HG02870 (cell line): ENCODE results near the gene FBN2.

Experiments used
- ATAC-seq: cut with Tn5 transposase; IDR thresholded peaks from one replicate; pipeline ENCODE4 v1.9.1; 2021; ENCODE audit warnings: mild to moderate bottlenecking, moderate library complexity; ENCODE audit not compliant: unreplicated experiment

Gene FBN2

DNA sequence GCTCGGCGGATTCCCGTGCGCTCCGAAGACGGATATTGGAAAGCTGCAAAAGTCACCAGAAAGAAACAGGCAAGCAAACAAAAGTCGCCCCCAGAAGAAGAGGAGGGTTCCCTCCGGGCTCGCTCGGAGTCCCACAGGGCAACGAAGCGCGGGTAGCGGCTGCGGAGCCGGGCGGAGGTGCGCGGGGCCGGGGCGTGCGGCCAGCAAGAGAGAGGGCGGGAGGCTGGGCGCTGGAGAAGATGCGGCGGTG, at the start of gene FBN2:
TSS of gene FBN2 (minus strand) at position 246 of the 250 bp plus-strand sequence. CDS start 642 bp downstream, outside the sequence.
- no peak for ATAC-seq

DNA sequence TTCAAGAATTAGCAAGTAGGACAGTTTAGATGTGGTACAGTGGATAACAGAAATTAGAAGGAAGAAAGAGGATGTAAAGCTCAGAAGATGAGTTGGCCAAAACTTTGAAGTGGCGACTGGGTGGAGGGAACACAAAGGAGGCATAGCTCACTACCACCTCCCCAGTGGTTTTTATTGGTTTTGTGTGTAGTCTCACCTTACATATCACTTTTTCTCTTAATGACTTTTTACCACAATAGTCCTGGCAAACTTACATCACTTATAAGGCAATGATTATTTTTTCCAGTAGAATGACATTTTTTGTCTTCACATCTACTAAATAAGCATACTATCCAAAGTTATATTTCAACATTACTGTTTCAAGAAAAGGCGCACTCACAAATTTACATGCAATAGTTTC, 49.2 kb upstream of the FBN2 start:
- no peak for ATAC-seq

DNA sequence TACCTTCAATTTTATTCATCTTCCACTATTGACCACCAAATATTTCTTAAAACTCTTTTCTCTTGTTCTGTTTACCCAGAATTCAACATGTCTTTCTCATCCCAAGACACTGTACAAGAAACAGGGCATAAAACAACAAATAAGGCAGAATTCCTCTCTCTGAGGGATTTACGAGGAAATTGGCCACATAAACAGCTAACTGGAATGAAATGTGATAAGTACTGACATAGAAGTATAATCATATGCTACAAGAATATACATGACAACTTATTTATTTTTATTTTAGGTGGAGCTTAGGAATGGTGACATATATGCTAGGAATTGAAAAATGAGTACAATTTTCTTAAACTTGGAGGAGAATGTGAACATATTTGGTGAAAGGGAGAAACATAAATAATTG, 48.8 kb upstream of the FBN2 start:
- no peak for ATAC-seq

DNA sequence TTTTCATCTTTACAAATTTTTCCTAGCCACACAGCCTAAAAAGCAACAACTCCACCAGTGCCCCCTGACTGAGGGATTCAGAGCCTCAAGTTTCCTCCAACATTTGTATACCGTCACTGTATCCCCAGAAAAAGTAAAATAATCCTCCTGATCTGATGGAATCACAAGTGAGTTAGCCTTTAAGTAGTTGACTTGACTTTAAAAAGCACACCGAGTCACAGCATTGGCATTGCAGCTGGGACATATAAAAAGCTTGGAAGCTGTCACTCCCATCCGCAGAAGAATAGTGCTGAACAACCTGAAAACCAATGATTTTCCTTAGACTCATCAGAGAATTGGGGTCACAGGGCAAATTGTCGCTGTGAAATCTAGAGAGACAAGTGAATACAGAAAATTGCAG, 41.6 kb upstream of the FBN2 start:
- no peak for ATAC-seq

DNA sequence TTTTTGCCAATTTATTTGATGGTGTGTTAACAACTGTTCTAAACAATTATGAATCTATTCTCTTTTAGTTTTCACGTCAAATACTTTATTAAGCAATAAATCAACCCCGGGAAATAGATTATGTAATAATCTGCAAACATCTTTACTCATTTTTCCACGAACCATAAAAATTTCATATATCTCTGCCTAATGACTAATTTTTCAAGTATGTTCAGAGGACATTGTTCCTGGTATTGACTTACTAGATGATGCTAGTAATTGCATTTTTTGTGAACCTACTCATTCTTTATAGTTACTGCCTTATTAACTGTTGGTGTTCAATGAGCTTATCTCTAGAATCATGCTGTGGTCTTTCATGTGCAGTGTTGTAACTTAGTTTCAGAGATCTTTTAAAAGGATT, 41.0 kb upstream of the FBN2 start:
- ATAC-seq: no peak

DNA sequence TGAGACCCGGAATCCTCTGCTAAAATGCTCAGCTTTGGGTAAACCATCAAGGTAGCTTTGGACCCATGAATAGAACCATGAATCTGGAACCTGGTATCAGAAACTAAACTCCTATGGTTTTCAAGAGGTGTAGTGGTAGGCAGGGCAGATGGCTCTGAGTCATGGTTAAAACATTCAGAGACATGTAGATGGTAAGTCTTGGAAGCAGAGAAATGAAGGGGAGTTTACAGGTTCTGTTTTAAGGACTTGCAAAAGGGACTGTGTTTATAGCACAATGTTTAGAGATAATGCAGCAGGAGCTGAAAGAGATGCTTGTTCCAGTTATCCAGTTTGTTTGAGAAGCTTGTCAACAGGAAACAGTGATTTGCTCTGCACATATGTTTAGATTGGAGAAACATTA, 36.0 kb upstream of the FBN2 start:
- ATAC-seq: no peak

DNA sequence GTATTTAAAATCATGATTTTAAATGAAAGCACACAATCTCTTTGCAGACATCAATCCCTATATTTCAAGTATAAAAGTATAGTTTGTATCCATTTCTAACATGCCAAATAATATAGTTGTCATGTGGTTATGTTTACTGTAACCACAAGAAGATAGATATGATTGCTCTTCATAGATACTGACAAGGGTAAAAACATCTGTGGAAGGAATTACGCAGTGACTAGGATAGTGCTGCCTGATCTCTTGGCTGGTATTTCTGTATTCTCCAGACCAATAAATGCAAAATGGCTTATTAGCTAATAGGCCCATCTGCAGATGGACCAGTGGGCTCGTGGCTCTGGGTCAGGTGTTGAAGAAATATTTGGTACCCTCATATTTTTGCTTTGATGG, 34.9 kb upstream of the FBN2 start:
- ATAC-seq: no peak

DNA sequence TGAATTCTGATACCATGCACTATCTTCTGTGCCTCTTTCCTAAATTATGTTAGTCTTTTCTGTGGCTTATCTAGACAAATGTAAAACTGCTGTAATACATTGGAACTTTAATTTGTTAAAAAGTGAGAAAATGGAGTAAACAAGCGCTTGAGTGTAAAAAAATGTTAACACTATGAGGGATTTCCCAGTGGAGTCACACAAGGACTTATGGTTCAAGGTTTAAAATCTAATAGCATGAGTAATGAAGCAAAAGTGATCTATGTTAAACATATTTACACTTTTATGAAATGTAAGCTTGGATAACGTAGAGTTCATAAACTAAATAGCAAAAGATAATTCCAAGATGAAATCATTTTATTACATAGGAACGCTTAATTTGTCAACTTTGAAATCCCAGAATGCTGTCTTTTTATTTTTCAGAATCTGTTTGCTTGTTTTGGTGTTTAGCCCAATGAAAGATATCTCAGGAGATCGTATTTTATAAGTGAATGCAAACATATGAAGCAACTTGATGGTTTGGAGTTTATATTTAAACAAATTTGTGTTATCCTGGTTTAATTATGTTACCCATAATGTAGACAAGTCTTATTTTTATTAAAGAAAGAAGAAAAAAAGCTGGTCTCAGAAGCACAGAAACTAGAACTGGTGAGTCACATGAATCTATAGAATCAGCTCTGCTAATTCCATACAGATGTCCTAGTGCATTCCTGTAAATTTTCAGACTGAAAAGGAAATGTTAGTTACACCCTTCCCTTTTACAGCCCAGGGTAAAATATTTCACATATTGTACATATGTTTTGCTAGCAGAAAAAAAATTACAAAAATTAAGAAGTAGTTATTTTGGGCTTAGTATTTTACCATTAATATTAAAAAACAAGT, 34.2 kb upstream of the FBN2 start:
- ATAC-seq: no peak

DNA sequence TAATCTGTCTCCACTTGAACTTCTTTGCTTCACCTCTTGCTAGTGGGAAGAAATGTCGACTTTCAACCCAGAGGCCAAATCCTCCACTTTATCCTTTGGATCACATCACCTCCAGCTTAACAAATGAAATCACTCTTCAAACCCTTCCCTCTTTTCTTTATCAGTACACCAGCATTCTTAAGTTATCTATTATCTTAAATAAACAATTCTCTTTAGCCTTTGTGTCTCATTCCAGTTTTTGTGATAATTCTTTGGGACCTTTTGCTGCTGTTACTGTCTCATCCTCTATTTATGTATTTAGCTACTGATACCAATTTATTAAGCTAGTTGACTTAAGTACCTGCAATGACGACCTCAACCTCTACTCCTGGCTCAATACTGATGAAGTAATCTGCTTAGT, 28.1 kb upstream of the FBN2 start:
- ATAC-seq: no peak

DNA sequence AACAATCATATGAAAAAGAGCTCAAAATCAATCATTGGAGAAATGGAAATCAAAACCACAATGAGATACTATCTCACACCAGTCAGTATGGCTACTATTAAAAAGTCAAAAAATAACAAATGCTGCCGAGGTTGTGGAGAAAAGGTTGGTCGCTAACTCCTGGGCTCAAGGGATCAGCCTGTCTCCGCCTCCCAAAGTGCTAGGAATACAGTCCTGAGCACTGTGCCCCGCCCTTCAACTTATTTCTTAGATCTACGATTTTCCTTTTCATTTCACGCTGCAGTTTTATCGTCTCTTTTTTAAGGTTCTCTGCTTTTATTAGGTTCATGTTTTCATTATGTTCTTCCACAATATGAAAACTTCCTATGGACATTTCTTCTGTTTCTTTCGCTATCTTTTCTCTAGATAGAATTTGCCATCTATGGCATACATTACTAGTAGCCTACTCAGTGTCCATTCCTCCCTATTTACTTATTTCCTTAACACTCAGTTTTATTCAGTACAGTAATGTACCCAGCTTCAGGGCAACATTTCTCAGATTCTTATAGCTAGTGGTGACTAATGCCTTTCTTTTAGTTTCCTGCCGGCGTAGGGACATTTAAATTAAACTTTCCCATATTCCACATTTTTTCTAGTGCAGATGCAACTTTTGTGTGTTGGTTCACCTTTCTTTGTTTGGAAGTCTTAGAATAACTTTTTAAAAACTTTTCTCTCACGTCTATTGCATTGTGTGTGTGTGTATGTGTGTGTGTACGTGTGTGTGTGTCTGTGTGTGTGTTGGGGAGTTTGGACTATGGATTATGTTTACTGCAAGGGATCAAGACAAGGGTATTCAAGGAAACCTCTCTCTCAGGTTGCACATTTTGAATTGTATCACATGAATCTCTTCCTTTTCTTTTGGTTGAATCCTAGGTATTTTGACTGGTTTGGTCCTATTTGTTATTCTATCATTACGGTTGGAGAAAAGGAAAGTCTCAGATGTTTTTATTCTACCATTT, 21.6 kb upstream of the FBN2 start:
- ATAC-seq: no peak

DNA sequence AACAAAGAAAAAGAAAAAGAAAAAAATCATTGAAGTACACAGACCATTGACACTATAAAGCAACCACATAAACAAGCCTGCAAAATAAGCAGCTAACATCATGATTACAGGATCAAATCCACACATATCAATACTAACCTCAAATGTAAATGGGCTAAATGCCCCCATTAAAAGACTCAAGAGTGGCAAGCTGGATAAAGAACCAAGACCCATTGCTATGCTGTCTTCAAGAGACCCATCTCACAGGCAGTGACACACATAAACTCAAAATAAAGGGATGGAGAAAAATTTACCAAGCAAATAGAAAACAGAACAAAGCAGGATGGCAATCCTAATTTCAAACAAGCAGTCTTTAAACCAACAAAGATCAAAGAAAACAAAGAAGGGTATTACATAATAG, 15.7 kb upstream of the FBN2 start:
- no peak for ATAC-seq

DNA sequence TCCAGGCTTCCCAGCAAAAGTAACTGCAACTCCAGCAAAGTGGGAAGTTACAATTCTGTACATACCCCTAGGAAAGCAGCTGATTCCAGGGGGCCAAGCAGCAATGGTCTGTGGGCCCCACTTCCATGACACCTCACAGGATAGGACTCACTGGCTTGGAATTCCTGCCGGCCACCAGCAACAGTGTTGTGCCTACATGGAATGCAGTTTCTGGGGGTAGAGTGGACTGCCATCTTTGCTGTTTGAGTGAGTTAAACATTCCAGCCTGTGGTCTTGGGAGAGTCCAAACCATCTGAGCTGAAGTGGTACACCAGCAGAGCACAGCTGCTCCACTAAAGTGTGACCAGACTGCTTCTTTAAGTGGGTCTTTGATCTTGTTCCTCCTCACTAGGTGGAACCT, 13.4 kb upstream of the FBN2 start:
- no peak for ATAC-seq

DNA sequence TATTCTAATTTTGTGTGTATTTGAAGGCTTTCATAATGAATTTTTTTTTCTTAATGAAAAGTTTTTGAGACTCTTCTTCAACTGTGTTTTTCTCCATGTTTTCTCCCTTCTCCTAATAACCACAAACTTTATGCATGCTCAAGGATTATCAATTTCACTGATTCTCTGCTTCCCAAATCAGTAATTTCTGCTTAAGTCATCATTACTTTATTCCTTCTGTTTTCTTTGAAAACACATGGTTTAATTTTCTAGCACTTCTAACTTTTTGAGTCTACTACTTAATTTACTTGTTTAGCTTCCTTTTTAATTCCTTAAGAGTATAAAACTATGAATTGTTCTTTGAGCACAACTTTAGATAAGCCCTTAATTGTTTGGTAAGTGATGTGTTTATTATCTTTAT, 11.5 kb upstream of the FBN2 start:
- ATAC-seq: no peak

DNA sequence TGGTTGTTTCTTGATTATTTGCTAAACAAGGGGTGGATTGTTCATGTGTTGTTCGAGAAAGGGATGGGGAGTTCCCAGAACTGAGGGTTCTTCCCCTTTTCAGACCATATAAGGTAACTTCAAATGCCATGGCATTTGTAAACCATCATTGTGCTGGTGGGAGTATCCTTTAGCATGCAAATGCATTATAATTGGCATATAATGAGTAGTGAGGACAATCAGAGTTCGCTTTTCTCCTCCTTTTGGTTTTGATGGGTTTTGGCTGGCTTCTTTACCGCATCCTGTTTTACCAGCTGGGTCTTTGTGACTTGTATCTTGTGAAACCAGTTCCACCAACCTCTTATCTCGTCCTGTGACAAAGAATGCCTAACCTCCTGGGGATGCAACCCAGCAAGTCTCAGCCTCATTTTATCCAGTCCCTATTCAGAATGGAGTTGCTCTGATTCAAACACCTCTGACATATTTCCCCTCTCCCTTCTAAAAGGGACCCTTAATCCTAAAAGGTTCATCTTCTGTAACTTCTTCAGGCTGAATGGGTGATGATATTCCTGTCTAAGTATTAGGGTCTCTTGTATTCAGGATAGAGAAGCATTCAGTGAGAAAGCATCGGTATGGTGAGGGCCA, 8.7 kb upstream of the FBN2 start:
- ATAC-seq: no peak

DNA sequence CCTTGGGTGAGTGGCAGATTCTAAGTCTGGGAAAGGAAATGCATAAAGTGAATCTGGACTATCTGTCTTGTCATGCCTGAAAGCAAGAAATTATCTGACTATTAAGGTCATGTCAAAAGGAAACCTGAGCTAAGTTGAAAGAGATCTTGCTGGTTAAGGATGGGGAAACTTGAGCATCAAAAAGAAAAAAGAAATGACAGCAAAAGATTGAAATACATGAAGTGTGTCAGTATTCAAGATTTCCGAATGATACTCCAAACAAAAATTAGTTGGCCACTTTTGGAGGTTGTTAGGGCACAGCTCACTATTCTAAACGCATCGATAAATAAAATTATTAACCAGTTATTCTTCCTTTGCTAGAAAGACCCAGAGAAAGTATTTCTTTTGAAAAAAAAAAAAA, 3.3 kb upstream of the FBN2 start:
- no peak for ATAC-seq

DNA sequence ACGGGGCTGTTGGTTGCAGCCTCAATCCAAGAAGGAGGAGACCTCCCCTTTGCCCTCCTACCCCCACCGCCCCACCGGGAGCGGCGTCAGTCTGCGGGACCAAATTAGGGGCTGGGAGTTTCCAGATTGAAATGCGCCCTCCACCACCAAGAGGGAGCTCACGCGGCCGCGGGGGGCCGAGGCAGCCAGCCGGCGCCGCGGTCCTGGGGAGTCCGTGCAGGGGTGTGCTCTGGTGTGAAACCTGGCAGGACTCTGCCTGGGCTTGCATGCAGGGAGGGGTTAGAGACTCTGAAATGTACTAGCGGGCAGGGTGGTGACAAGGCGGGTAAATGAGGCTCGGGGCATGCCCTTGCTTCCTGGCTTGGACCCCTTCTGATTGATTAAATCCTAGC, 989 bp upstream of the FBN2 start:
- no peak for ATAC-seq

DNA sequence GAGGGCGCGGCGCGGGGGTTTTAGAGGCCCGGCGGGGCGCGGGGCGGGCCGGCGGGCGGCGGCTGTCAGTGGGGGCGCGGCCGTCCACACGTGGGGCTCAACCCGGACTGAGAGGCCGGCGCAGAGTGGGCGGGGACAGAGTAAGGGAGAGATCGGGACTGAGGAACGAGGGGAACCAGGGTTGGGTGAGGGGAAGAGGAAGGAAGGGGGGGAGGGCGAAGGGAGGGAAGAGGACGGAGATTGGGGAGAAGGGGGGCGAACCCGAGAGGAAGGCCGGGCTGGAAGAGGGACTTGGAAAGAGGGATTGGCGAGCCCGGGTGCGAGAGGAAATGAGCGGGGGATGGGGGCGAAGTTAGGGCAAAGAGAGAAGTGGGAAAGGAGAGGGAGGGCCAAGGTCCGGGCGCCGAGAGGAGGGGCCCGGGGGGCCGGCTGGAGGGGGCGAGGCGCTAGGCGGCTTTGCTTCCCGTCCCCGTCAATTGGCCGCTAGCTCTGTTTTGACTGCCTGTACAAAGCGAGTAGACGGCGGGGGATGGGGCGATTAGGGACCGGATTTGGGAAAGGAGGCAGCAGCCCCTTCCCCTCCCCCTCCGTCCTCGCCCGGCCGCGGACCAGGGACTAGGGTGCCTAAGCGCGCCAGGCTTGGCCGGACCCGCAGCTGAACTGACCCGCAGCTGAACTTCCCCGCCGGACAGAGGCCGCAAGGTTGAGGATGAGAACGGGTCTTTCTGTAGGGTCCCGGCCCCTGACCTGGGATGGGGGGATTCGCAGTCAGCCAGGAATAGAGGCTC, 399 bp upstream of the FBN2 start:
- ATAC-seq: no peak

DNA sequence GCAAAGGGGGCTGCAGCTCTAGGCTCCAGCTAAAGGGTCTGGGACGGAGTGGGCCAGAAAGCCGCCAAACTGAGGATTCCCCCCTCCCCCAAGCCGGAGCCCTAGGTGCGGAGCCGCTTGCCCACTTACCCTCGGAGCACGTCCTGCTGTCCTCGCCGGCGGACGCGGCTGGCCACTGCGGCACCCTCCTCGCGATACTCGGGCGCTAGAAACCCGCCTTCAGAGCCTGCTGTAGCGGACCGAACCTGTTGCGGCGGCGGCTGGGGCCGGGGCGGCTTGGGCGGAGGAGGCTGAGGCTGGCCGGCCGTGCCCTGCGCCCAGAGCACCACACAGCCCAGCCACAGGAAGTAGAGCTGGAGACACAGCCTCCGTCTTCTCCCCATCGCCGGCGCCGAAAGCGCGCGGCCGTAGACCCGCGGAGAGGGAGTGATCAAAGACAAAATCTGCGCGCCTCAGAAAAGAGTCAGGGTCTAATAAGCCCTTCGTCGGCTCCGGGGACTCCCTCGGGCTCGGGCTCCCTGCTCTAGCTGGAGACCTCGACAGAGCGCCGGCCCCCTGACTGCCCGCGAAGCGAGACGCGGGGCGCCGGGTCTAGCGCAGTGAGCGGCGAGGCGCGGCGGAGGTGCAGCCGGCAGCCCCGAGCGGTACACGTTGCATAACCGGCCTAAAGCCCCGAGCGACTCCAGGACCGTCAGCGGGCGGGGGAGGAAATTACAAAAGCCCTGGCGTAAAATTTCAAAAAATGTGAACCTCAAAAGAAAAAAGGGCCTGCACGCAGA, 635 bp downstream of the FBN2 start:
- ATAC-seq: no peak

DNA sequence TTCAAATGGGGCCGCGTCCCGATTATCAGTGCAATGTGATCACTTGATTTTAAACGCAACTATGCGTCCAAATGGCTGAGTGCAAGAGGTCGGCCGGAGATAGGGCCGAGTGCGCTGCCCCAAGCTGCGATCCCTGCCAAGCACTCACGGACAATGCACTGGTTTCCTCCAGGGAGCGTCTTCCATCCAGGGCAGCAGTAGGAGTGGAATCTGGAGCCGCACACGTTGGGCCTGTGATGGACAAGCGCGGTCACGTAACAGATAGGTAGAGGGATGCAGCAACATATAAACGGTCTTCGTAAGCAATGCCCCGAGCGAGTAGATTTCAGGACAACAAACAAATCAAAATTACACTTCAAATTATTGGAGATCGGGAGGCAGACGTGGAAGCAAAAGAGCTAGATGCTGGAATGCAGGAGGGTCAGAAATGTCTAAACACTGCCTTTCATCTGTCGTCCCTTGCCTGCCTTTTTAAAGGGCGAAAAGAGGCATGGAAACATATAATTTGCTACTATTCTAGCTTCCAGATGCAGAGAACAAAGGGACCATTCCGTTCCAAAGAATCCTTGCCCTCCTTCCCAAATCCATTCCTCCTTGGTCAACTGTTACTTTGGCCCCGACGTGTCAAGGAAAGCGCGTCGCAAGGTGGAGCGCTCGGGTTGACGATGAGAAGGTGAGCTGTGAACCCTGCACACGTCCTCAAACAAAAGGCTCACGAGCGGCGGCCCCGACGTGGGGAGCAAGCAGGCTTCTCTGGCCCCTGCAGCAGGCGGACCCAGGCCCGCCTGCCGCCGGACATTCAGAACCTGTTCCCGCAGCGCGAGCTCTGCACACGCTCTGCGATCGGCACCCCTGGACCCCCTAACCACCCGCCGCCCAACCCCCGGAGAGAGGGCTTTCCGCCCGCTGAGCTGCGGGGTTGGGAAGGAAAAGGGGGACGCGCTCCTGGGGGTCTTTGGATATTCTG, 1.5 kb downstream of the FBN2 start:
- no peak for ATAC-seq
